Left lung (tissue), 10 donors: ENCODE results near the gene RTTN. TPM values are rescaled to one million over a fixed set of nuclear protein-coding genes. Genes with fewer than 3 reads are reported as not detected.

Experiments used
- ATAC-seq: fragments of 200-7000 bp; cut with Tn5 transposase; one replicate; pipeline ENCODE4 v1.9.1; 2020; ENCODE audit warnings: moderate library complexity
- DNase-seq, 4 donors: peaks; one replicate each; pipeline ENCODE4 v3.0.0-alpha.2; 2013 to 2020
- H3K27ac ChIP-seq, 2 donors: fragments of 200-600 bp; sonication (generic) in 1 of 2; one replicate each; pipeline versions ENCODE4 v1.5.0 to v1.8.0; 2020 to 2021
- H3K27me3 ChIP-seq, 2 donors: fragments of 200-600 bp; sonication (generic) in 1 of 2; one replicate each; pipeline versions ENCODE4 v1.5.0 to v1.8.0; 2020 to 2021
- H3K36me3 ChIP-seq, 2 donors: fragments of 200-600 bp; sonication (generic) in 1 of 2; one replicate each; pipeline versions ENCODE4 v1.5.0 to v1.8.0; 2020 to 2021
- H3K4me1 ChIP-seq, 2 donors: fragments of 200-600 bp; one replicate each; pipeline ENCODE4 v1.8.0; 2021
- H3K4me3 ChIP-seq, 2 donors: fragments of 200-600 bp; sonication (generic) in 1 of 2; one replicate each; pipeline versions ENCODE4 v1.5.0 to v1.8.0; 2020 to 2021; ENCODE audit warnings: mild to moderate bottlenecking in 1 of 2
- H3K9me3 ChIP-seq, 2 donors: fragments of 200-600 bp; sonication (generic) in 1 of 2; one replicate each; pipeline versions ENCODE4 v1.5.0 to v1.8.0; 2020 to 2021
- CTCF ChIP-seq, 2 donors: fragments of 200-600 bp; sonication (generic) in 1 of 2; IDR thresholded peaks; one replicate each; pipeline versions ENCODE4 v1.5.0 to v1.8.0; 2021; ENCODE audit warnings: antibody characterized with exemption in 2 of 2
- intact Hi-C, 2 donors: fragments of 100-400 bp; cut with DNase I; formaldehyde crosslinking; loops; one replicate each; pipeline versions ENCODE4 v1.11.2 to v1.14.2; 2022
- polyA plus RNA-seq, 6 donors: library from polyadenylated mRNA; unstranded; fragments of 120-200 nt; gene quantifications; one replicate each; pipeline ENCODE4 v1.2.1, GENCODE V29; 2013; ENCODE audit not compliant: insufficient read length in 6 of 6
- total RNA-seq, 2 donors: library from RNA; stranded (reverse); fragmentation: NEBNext Ultra II Directional; extraction: Animal tissue kit (Norgen Biotek cat#: 25700); gene quantifications; one replicate each; pipeline ENCODE4 v1.2.1, GENCODE V29; 2021
- donor health status: DM: no; HTN: yes; CAD: no.
- donor health status: DM: no; HTN: no; CAD: no.

Gene RTTN
- total and polyA plus RNA-seq, 8 donors, result 9.8 to 25.4 (median 21.1) TPM

- Histone ChIP-seq H3K27ac (no peak overlapping the region), H3K36me3 (no peaks in the 10 kb centered on the region), H3K9me3 (peaks cover 0 to 8% of the 10 kb centered on the region in 2 donors), H3K4me3 (no peak overlapping the region), H3K4me1 (no peaks in the 10 kb centered on the region), H3K27me3 (peaks cover 10 to 16% of the 10 kb centered on the region in 2 donors)
- no peak for ATAC-seq
- intact Hi-C loops, result no loop called here
- no peak for DNase-seq
- TF ChIP-seq CTCF (IDR thresholded peaks at IDR 0.05), result no peak
These were observed 16.4 kb upstream of the RTTN start for GRCh38 chr18:70221915-70222278.

- H3K27me3 ChIP-seq, result peaks cover 10 to 16% of the 10 kb centered on the region in 2 donors
- no peaks in the 10 kb centered on the region for H3K4me1 ChIP-seq
- ATAC-seq (no peak), DNase-seq (no peak)
- H3K9me3 ChIP-seq, result peaks cover 0 to 3% of the 10 kb centered on the region in 2 donors
- intact Hi-C loops, result no loop called here
- H3K4me3 ChIP-seq, result no peak overlapping the region
- no peak overlapping the region for H3K27ac ChIP-seq
- no peak for TF ChIP-seq CTCF (IDR thresholded peaks at IDR 0.05)
- H3K36me3 ChIP-seq, result no peaks in the 10 kb centered on the region
These were observed 15.8 kb upstream of the RTTN start for GRCh38 chr18:70221156-70221914.

GRCh38 chr18:70220628-70221027, 15.1 kb upstream of the RTTN start:
- DNase-seq (no peak), ATAC-seq (no peak)
- intact Hi-C loops, result no loop called here
- Histone ChIP-seq H3K36me3 (no peaks in the 10 kb centered on the region), H3K27ac (no peak overlapping the region), H3K27me3 (peaks cover 10 to 16% of the 10 kb centered on the region in 2 donors), H3K4me3 (no peak overlapping the region), H3K9me3 (no peaks in the 10 kb centered on the region), H3K4me1 (no peaks in the 10 kb centered on the region)
- no peak for TF ChIP-seq CTCF (IDR thresholded peaks at IDR 0.05)

- Histone ChIP-seq H3K4me3 (no peak overlapping the region), H3K9me3 (no peaks in the 10 kb centered on the region), H3K27me3 (peaks cover 10 to 16% of the 10 kb centered on the region in 2 donors), H3K4me1 (no peaks in the 10 kb centered on the region), H3K27ac (no peak overlapping the region), H3K36me3 (no peaks in the 10 kb centered on the region)
- intact Hi-C loops, result no loop called here
- ATAC-seq (no peak), DNase-seq (no peak)
- no peak for TF ChIP-seq CTCF (IDR thresholded peaks at IDR 0.05)
These were observed 14.2 kb upstream of the RTTN start for GRCh38 chr18:70219688-70220087.

- ATAC-seq, result no peak
- intact Hi-C loops, result no loop called here
- DNase-seq, result no peak
- Histone ChIP-seq H3K27ac (no peak overlapping the region), H3K9me3 (no peaks in the 10 kb centered on the region), H3K36me3 (no peaks in the 10 kb centered on the region), H3K4me1 (no peaks in the 10 kb centered on the region), H3K27me3 (peaks cover 10 to 13% of the 10 kb centered on the region in 2 donors), H3K4me3 (no peak overlapping the region)
- no peak for TF ChIP-seq CTCF (IDR thresholded peaks at IDR 0.05)
These were observed 11.3 kb upstream of the RTTN start for GRCh38 chr18:70216788-70217187.
